A549 (cell line): Measurements from ENCODE around the gene EP400.

Source experiments
- BHLHE40 ChIP-seq: IDR thresholded peaks from 2 replicates; pipeline ENCODE4 v1.6.1; 2012; ENCODE audit warnings: low read depth, low read length, inconsistent platforms
- EP300 ChIP-seq, 2 experiments: fragments of >200 bp; sonication (Bioruptor Twin); formaldehyde crosslinking; IDR thresholded peaks; 2 replicates in 1 of 2; 3 replicates in 1 of 2; pipeline ENCODE4 v1.6.1; 2016 to 2017
- JUNB ChIP-seq: fragments of >200 bp; sonication (Bioruptor Twin); formaldehyde crosslinking; IDR thresholded peaks from 2 replicates; pipeline ENCODE4 v1.6.1; 2016
- POLR2A ChIP-seq: IDR thresholded peaks from 2 replicates; pipeline ENCODE4 v1.6.1; 2012; ENCODE audit warnings: mild to moderate bottlenecking, low read length
- RAD21 ChIP-seq, 2 experiments: fragments of >200 bp in 1 of 2; sonication (Bioruptor Twin) in 1 of 2; formaldehyde crosslinking in 1 of 2; IDR thresholded peaks in 1 of 2; conservative IDR thresholded peaks in 1 of 2; 2 replicates in 1 of 2; 3 replicates in 1 of 2; pipeline ENCODE4 v1.6.1; 2012 to 2018; ENCODE audit warnings: inconsistent platforms in 1 of 2
- RNF2 ChIP-seq: fragments of 200-600 bp; sonication (generic); IDR thresholded peaks from 2 replicates; pipeline ENCODE4 v1.6.1; 2016; ENCODE audit warnings: low read depth, mild to moderate bottlenecking, antibody characterized with exemption, moderate library complexity, borderline replicate concordance
- TF ChIP-seq, protein P1 (sequence below): fragments of >200 bp; sonication (Bioruptor Twin); formaldehyde crosslinking; IDR thresholded peaks from 3 replicates; pipeline ENCODE4 v1.5.1; 2016
- TF ChIP-seq, protein P2 (sequence below): IDR thresholded peaks from 2 replicates; pipeline ENCODE4 v1.6.1; 2012

DNA sequence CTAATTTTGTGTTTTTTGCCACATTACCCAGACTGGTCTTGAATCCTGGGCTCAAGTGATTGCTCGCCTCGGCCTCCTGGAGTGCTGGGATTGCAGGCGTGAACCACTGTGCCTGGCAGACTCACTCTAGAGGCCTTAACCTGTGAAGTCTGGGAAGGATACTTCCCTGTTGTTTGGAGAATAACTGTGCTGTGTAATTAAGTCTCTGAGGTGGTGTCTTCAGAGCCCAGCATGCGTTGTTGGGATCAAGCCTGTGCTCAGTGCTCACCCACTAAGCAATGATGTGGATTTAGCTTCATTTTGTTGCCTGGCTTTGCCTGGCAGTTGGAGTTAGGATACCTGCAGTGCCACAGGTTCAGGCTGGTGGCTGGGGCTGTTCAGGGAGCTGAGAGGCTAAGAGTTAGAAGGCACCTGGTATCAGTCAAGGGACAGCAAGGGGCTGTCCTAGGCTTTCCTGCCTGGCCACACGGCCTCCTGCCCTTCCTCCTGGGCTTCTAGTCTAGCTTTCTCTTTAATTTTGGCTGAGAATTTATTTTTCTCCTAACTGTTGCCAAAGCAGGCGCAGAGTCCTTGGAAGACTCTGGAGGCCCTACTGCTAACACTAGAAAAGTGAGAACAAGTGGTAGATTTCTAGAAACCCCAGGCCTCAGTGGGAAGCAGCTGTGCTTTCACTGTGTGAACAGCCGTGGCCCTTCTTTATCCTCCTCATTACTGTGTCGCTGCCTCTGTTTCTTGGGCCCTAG lies 38.5 kb downstream of the EP400 start:
- TF ChIP-seq, protein P1, sequence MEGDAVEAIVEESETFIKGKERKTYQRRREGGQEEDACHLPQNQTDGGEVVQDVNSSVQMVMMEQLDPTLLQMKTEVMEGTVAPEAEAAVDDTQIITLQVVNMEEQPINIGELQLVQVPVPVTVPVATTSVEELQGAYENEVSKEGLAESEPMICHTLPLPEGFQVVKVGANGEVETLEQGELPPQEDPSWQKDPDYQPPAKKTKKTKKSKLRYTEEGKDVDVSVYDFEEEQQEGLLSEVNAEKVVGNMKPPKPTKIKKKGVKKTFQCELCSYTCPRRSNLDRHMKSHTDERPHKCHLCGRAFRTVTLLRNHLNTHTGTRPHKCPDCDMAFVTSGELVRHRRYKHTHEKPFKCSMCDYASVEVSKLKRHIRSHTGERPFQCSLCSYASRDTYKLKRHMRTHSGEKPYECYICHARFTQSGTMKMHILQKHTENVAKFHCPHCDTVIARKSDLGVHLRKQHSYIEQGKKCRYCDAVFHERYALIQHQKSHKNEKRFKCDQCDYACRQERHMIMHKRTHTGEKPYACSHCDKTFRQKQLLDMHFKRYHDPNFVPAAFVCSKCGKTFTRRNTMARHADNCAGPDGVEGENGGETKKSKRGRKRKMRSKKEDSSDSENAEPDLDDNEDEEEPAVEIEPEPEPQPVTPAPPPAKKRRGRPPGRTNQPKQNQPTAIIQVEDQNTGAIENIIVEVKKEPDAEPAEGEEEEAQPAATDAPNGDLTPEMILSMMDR: no peak
- TF ChIP-seq RAD21 (conservative IDR thresholded peaks at IDR 0.05 in 1 of 2, IDR thresholded peaks at IDR 0.05 in 1 of 2) (no peak), EP300 (IDR thresholded peaks at IDR 0.05) (no peak), JUNB (no peak), POLR2A (no peak), RNF2 (no peak), BHLHE40 (no peak)
- TF ChIP-seq, protein P2, sequence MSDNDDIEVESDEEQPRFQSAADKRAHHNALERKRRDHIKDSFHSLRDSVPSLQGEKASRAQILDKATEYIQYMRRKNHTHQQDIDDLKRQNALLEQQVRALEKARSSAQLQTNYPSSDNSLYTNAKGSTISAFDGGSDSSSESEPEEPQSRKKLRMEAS: no peak
